ENCODE data around the gene CHKA. TPM values are rescaled to one million over a fixed set of nuclear protein-coding genes. Genes with fewer than 3 reads are reported as not detected.

CHKA gene
- polyA plus RNA-seq, 1 of the 3 experiments (the other 2 are of a cell fraction) = 12.3 TPM

DNA sequence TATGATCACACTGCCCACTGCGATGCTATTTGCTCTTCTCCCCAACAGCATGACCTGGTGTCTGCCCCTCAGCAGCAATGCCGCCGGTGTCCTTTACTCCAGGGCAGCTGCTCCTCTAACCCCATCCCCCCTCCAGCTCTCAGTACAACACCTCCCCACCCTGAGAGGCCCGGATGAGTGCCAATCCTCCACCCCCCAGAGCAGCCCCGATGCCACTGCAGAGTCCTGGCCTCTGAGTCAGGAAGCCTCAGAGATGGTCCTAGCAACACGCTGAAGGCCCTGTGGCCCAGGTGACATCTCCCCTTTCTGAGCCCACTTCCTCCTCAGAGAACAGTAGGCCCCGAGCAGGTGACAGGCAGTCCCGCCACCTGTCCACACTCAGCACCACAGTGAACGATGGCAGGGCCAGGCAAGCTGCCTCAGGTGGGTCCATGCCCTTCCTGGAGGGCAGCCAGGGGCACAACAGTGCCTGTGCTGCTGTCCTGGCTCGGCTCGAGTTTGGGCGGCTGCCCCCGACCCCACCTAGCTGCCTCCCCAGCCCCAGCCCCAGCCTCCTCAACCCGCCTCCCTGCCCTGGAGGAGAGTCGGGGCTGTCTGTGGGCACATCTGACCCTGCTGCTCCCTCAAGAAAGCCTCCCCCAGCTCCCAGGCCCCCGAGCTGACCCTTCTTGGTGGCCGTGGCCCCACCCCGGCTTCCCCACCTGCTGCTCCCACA lies 94.6 kb downstream of the CHKA start:
- Histone ChIP-seq H3K79me2 (ENCODE audit: insufficient read depth) (peaks cover 26% of the 10 kb centered on the region), H3K27ac (ENCODE audit: low read depth in 2 of 2, low read length in 1 of 2) (peak overlapping the region in 1 of 2 experiments; percentile 99; a peak in 2 of 4 replicates), H4K20me1 (ENCODE audit: insufficient read depth) (no peaks in the 10 kb centered on the region), H3K4me2 (peak overlapping the region; percentile 45; the same call in 1 of the 2 replicates), H3K4me1 (ENCODE audit: control insufficient read depth in 1 of 2, insufficient read depth in 2 of 2, low read depth in 1 of 2, low read length in 1 of 2) (peaks cover 22 to 33% of the 10 kb centered on the region in 2 experiments; a peak in 3 of 4 replicates), H3K9ac (peak overlapping the region; percentile 62; the same call in 1 of the 2 replicates), H3K27me3 (ENCODE audit: insufficient read depth) (no peaks in the 10 kb centered on the region), H3K36me3 (replicated peaks in 1 of 2; ENCODE audit: control insufficient read depth in 1 of 2, insufficient read depth in 2 of 2, low read length in 1 of 2) (no peaks in the 10 kb centered on the region), H3K9me2 (no peaks in the 10 kb centered on the region), H2AFZ (ENCODE audit: low read depth) (no peak overlapping the region), H3K4me3 (ENCODE audit: low read depth in 2 of 2, low read length in 1 of 2) (no peak overlapping the region), H3K9me3 (no peaks in the 10 kb centered on the region), H3F3A (replicated peaks; ENCODE audit: insufficient read depth) (peaks cover 27% of the 10 kb centered on the region)
- TF ChIP-seq MXI1 (IDR thresholded peaks at IDR 0.05; ENCODE audit: low read depth, low read length) = no peak
- TF ChIP-seq CHD2 (IDR thresholded peaks at IDR 0.05; ENCODE audit: low read length, partially characterized antibody) = no peak
- TF ChIP-seq ELF1 (IDR thresholded peaks at IDR 0.05) = no peak
- no peak for TF ChIP-seq TEAD4 (IDR thresholded peaks at IDR 0.05; ENCODE audit: borderline replicate concordance, insufficient read depth)
- TF ChIP-seq FOXJ3 (CRISPR knock-in tag; IDR thresholded peaks at IDR 0.05) = no peak
- TF ChIP-seq, protein P1, sequence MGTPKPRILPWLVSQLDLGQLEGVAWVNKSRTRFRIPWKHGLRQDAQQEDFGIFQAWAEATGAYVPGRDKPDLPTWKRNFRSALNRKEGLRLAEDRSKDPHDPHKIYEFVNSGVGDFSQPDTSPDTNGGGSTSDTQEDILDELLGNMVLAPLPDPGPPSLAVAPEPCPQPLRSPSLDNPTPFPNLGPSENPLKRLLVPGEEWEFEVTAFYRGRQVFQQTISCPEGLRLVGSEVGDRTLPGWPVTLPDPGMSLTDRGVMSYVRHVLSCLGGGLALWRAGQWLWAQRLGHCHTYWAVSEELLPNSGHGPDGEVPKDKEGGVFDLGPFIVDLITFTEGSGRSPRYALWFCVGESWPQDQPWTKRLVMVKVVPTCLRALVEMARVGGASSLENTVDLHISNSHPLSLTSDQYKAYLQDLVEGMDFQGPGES (IDR thresholded peaks at IDR 0.05; ENCODE audit: low read depth, low read length) = no peak
- TF ChIP-seq, protein P2, sequence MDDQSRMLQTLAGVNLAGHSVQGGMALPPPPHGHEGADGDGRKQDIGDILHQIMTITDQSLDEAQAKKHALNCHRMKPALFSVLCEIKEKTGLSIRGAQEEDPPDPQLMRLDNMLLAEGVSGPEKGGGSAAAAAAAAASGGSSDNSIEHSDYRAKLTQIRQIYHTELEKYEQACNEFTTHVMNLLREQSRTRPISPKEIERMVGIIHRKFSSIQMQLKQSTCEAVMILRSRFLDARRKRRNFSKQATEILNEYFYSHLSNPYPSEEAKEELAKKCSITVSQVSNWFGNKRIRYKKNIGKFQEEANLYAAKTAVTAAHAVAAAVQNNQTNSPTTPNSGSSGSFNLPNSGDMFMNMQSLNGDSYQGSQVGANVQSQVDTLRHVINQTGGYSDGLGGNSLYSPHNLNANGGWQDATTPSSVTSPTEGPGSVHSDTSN (IDR thresholded peaks at IDR 0.05) = no peak
- no peak for TF ChIP-seq RFX5 (IDR thresholded peaks at IDR 0.05; ENCODE audit: low read length)
- no peak for TF ChIP-seq SMC3 (IDR thresholded peaks at IDR 0.05; ENCODE audit: low read depth, low read length)
- TF ChIP-seq, protein P3, sequence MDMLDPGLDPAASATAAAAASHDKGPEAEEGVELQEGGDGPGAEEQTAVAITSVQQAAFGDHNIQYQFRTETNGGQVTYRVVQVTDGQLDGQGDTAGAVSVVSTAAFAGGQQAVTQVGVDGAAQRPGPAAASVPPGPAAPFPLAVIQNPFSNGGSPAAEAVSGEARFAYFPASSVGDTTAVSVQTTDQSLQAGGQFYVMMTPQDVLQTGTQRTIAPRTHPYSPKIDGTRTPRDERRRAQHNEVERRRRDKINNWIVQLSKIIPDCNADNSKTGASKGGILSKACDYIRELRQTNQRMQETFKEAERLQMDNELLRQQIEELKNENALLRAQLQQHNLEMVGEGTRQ (IDR thresholded peaks at IDR 0.05; ENCODE audit: borderline replicate concordance, low read depth, low read length) = no peak
- no peak for TF ChIP-seq TAF1 (IDR thresholded peaks at IDR 0.05; ENCODE audit: borderline replicate concordance, low read depth, low read length)
- no peak for TF ChIP-seq FOSL2 (IDR thresholded peaks at IDR 0.05; ENCODE audit: borderline replicate concordance, low read depth)
- no peak for TF ChIP-seq GABPA (IDR thresholded peaks at IDR 0.05; ENCODE audit: low read depth)
- TF ChIP-seq YY1 (IDR thresholded peaks at IDR 0.05; ENCODE audit: low read depth) = no peak
- no peak for TF ChIP-seq JUND (IDR thresholded peaks at IDR 0.05)
- TF ChIP-seq, protein P4, sequence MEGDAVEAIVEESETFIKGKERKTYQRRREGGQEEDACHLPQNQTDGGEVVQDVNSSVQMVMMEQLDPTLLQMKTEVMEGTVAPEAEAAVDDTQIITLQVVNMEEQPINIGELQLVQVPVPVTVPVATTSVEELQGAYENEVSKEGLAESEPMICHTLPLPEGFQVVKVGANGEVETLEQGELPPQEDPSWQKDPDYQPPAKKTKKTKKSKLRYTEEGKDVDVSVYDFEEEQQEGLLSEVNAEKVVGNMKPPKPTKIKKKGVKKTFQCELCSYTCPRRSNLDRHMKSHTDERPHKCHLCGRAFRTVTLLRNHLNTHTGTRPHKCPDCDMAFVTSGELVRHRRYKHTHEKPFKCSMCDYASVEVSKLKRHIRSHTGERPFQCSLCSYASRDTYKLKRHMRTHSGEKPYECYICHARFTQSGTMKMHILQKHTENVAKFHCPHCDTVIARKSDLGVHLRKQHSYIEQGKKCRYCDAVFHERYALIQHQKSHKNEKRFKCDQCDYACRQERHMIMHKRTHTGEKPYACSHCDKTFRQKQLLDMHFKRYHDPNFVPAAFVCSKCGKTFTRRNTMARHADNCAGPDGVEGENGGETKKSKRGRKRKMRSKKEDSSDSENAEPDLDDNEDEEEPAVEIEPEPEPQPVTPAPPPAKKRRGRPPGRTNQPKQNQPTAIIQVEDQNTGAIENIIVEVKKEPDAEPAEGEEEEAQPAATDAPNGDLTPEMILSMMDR (IDR thresholded peaks at IDR 0.05) = no peak
- TF ChIP-seq MEF2A (IDR thresholded peaks at IDR 0.05; ENCODE audit: borderline replicate concordance, low read depth) = no peak
- no peak for TF ChIP-seq FOXM1 (IDR thresholded peaks at IDR 0.05; ENCODE audit: low read depth)
- no peak for TF ChIP-seq GATA2 (CRISPR knock-in tag; IDR thresholded peaks at IDR 0.05)
- TF ChIP-seq, protein P5, sequence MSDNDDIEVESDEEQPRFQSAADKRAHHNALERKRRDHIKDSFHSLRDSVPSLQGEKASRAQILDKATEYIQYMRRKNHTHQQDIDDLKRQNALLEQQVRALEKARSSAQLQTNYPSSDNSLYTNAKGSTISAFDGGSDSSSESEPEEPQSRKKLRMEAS (IDR thresholded peaks at IDR 0.05; ENCODE audit: low read depth) = no peak
- WGBS (ENCODE audit: low lambda C conversion rate) = 77% methylated on average over 7 of the region's 18 CpGs
- ChIA-PET POLR2A (no interaction called here), CTCF (no interaction called here)
- no peak for DNase-seq

All from SK-N-SH (cell line).